HG03571 (cell line): ENCODE data around the gene SANBR.
"Not testable (repeated sequence)": the region's sequence is repeated elsewhere in the genome, so short reads cannot be mapped to it uniquely, and the experiment has no call there.

Experiments
- ATAC-seq: cut with Tn5 transposase; IDR thresholded peaks from one replicate; pipeline ENCODE4 v1.9.1; 2021; ENCODE audit not compliant: unreplicated experiment

The SANBR gene

GRCh38 chr2:61065714-61066709, at the start of gene SANBR:
TSS of gene SANBR (plus strand) at chr2:61065871. CDS start at chr2:61070351, 4,480 bp downstream.
- ATAC-seq = peak; percentile 98

GRCh38 chr2:61015976-61016375, 49.7 kb upstream of the SANBR start:
- no peak for ATAC-seq

- ATAC-seq = peak; percentile 7
Observed at GRCh38 chr2:61016392-61017002, 49.2 kb upstream of the SANBR start.

- ATAC-seq = peak; percentile 60
Observed at GRCh38 chr2:61017003-61017555, 48.6 kb upstream of the SANBR start.

- peak; percentile 80 for ATAC-seq
Observed at GRCh38 chr2:61017556-61018317, 47.9 kb upstream of the SANBR start, which contains the start of the genes PEX13 and PUS10. TSS of gene PEX13 (plus strand) at chr2:61017720. CDS start at chr2:61017760, 40 bp downstream. TSS of gene PUS10 (minus strand) at chr2:61018255. CDS start at chr2:61011890, 6,365 bp downstream.

- peak; percentile 17 for ATAC-seq
Observed at GRCh38 chr2:61018318-61018755, 47.3 kb upstream of the SANBR start.

GRCh38 chr2:61018798-61019197, 46.9 kb upstream of the SANBR start:
- no peak for ATAC-seq

GRCh38 chr2:61021228-61021660, 44.4 kb upstream of the SANBR start:
- ATAC-seq = no peak

- ATAC-seq = no peak
Observed at GRCh38 chr2:61023670-61024069, 42.0 kb upstream of the SANBR start.

GRCh38 chr2:61029533-61029932, 36.1 kb upstream of the SANBR start:
- ATAC-seq = no peak

GRCh38 chr2:61034592-61034991, 31.1 kb upstream of the SANBR start:
- ATAC-seq = not testable (repeated sequence)

GRCh38 chr2:61036643-61037042, 29.0 kb upstream of the SANBR start:
- ATAC-seq = not testable (repeated sequence)

GRCh38 chr2:61042807-61043206, 22.9 kb upstream of the SANBR start:
- no peak for ATAC-seq

- no peak for ATAC-seq
Observed at GRCh38 chr2:61044636-61045035, 21.0 kb upstream of the SANBR start.

GRCh38 chr2:61045226-61045625, 20.4 kb upstream of the SANBR start:
- no peak for ATAC-seq

- no peak for ATAC-seq
Observed at GRCh38 chr2:61045999-61046398, 19.7 kb upstream of the SANBR start.

GRCh38 chr2:61055557-61055956, 10.1 kb upstream of the SANBR start:
- no peak for ATAC-seq

GRCh38 chr2:61057562-61057961, 8.1 kb upstream of the SANBR start:
- no peak for ATAC-seq

- no peak for ATAC-seq
Observed at GRCh38 chr2:61059382-61059781, 6.3 kb upstream of the SANBR start.

- ATAC-seq = no peak
Observed at GRCh38 chr2:61074100-61074499, 8.4 kb downstream of the SANBR start.

- ATAC-seq = no peak
Observed at GRCh38 chr2:61085883-61086282, 20.2 kb downstream of the SANBR start.
